HG03064 (cell line): ENCODE data around the gene RGS14.
A peak's percentile ranks its signal among the peaks of the same experiment; 100 is the strongest.
"Not testable (repeated sequence)": the region's sequence is repeated elsewhere in the genome, so short reads cannot be mapped to it uniquely, and the experiment has no call there.

Experiments
- ATAC-seq: cut with Tn5 transposase; IDR thresholded peaks from one replicate; pipeline ENCODE4 v1.9.1; 2021; ENCODE audit warnings: low read depth; ENCODE audit not compliant: unreplicated experiment

RGS14 gene

DNA sequence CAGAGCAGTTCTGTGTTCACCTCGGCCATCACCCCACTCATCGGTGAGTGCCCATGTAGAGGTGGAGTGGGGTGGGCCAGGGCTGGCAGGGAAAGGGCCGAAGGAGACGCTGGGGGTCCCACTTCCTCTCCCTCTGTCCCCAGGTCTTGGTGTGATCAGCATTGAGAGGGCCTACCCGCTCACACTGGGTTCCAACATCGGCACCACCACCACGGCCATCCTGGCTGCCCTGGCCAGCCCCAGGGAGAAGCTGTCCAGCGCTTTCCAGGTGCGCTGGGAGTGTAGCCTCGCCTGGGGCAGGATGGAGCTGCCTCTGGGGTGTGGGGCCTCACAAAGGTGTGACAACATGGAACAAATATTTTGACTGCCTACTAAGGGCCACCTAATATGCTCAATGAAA lies 39.1 kb downstream of the RGS14 start:
- ATAC-seq = no peak

DNA sequence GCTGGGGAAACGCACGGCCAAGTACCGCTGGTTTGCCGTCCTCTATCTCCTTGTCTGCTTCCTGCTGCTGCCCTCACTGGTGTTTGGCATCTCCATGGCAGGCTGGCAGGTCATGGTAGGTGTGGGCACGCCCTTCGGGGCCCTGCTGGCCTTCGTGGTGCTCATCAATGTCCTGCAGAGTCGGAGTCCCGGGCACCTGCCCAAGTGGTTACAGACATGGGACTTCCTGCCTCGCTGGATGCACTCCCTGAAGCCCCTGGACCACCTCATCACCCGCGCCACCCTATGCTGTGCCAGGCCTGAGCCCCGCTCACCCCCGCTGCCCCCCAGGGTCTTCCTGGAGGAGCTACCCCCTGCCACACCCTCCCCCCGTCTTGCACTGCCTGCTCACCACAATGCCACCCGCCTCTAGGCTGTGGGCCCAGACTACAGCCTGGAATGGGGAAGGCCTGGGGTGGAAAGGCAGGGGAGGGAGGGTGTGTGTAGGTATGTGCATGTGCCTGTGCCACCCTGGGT lies 40.2 kb downstream of the RGS14 start:
- no peak for ATAC-seq

GRCh38 chr5:177399997-177400868 lies 42.5 kb downstream of the RGS14 start, which contains the start of gene PFN3:
PFN3 (minus strand) TSS chr5:177400661; CDS start chr5:177400576, 85 bp downstream.
- no peak for ATAC-seq

DNA sequence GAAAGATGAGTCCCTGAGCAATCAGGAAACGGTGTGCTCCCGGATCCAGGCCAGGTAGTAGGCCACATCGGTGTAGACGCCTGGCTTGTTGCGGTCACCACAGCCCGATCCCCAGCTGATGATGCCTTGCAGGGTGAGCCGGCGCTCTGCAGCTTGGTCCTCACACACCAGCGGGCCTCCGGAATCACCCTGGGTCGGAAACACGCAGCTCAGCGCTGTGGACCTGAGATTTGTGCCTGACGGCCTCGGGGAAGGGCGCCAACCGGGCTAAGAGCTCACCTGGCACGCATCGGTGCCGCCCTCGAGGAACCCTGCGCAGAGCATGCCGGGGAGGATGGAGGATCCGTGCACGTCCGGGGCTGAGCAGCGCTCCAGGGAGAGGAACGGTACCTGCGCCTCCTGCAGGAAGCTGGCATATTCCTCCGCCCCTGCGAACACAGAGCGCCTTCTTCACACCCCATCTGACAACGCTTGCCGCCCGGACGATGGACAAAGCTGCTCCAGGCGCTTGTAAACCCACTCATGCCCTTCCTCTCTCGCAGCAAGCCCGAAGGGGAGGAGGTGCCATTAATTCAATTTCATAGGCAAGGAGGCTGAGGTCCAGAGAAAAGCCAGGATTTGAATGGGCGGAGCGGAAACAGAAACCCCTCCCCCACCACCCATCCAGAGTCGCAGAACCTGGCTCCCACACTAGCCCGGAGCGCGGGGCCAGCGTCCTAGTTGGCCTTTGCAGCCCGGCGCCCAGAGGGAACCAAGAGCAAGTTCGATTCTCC lies 44.7 kb downstream of the RGS14 start:
- ATAC-seq = no peak

DNA sequence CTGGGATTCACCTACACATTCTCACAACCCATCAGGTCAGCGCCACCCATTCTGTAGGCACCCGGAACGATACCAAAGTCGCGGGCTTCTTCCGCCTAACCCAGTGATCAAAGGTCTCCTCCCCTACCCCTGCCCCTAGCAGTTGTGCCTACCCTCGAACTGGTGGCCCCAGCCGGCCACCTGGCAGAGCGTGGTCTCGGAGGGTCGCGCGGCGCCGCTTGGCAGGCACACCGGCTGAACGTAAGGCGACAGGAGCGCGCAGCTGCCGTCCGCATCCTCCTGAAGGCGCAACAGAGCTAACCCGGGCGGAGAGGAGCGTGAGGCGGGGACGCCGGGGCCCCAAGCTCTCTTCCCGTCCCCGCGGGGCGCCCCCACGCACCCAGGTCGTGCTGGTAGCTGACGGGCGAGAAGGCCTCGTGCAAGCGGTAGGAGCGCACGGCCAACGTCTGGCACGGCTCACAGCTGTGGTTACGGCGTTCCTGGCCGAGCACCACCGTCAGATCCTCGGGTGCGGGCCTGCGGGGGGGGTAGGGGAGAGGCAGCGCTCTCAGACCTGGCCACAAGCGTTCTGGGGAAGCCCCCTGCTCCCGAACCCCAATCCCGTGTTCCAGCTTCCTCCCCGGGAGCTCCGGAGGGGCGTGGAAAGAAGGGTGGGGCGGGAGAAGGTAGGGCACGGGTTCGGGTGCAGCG lies 45.5 kb downstream of the RGS14 start:
- ATAC-seq = peak; percentile 5

DNA sequence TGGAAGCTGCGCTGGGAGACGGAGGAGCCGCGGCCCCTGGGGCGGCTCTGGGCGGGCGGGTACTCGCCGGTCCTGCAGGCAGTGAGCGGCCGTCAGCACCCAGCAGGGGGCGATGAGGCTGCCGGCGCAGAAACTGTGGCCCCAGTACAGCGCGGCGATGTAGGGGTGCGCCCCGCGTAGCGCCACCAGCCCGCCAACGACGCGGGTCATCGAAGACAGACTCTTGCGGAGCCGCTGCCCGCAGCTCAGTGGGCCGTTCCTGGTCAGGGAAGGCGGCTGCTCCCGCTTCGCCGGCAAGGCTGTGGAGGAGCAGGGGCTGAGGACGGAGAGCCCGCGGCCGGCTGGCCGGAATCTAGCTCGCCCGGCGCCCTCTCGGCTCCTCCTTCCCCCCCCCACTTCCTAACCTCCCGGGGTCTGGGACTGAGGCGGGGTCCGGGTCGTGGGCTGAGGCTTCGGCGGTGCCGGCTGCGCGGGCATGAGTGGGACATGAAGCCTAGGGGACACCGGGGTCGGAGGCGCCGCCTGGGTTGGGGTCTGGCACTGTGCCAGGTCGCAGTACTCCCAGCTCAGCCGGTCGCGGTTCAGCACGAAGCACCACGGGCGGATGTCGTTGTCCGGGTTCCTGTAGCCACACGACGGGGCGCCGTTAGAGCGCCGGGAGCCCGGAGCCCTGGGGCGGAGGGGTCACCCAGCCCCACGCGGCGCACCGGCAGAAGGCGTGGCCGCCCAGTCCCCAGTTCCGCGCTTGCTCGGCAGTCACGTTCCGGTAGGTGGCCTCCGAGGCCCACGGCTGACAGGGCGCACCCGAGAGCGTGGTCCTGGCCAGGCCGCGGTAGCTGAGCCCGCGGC lies 46.3 kb downstream of the RGS14 start:
- ATAC-seq = peak; percentile 66

- no peak for ATAC-seq
Observed at GRCh38 chr5:177404641-177405179, 47.0 kb downstream of the RGS14 start.

DNA sequence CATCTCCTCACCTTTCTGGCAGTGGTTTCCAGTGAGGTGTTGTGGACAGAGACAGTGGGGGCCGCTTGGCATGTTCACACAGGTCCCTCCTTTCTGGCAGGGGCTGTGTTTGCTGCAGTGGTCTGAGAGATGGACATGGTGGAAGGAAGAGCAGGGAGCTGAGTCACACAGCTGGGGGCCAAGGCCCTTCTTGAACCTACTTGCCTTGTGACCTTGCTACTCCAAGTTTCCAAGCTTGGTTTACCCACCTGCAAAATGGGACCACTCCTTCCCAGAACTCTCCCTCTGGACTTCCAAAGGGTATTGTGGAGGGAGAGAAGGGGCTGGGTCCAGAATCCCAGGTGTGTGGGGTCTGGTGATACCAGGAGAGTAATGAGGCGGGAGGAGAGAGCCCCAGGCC lies 47.6 kb downstream of the RGS14 start:
- ATAC-seq = no peak

- no peak for ATAC-seq
Observed at GRCh38 chr5:177405805-177406204, 48.1 kb downstream of the RGS14 start.

DNA sequence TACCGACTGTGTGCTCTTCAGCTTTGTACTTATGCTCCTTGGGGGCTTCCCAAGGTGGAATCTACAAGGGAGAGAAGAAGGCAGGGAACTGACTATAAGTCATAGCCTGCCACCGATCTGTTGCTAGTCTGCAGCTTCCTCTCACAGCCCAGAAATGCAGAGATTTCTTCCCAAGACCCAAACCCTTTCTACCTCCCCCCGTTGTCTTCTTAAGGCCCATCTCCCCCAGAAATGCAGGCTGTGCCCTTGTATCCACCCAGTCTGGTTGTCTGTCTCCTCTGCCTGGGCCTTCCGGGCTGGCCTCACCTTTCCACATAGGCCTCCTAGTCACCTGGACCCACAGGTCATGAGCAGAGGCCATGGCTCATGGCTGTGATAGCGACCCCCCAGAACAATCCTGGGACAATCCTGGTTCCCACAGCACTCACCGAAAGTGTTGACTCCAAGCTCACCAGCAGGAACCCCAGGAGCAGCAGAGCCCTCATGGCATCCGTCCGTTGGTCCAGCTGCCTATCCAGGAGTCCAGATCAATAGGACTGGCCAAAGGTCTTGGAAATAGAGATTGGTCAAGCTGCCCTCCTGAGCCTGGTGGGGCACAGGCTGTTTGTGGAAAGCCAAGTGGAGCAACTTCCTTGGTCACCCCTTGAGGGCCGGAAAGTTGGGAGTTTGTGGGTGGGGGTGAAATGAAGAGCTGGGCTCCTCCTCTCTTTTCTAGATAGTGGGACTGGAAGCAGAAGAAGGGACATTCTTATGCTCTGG lies 51.5 kb downstream of the RGS14 start, which contains the start of gene F12:
Gene F12, minus strand, starts transcription at position 522 of the 759 bp plus-strand sequence. Its CDS starts 37 bp downstream, at position 485.
- no peak for ATAC-seq

DNA sequence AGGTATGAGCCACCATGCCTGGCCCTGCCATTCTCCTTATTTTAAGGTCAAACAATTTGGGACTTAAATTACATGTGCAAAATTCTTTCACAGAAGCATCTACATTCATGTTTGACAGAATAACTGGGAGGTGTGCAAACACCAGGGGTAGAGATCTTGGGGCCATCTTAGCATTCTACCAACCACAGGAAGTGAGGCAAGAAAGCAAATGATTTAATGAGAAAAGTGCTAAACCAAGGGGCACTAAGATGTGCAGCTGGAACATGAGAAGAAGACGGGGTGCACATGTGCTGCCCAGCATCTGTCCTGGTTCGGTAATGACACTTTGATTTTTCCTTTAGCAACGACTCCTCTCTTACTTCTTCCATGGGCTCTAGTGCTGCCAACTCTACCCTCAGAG lies 52.9 kb downstream of the RGS14 start:
- ATAC-seq = no peak

DNA sequence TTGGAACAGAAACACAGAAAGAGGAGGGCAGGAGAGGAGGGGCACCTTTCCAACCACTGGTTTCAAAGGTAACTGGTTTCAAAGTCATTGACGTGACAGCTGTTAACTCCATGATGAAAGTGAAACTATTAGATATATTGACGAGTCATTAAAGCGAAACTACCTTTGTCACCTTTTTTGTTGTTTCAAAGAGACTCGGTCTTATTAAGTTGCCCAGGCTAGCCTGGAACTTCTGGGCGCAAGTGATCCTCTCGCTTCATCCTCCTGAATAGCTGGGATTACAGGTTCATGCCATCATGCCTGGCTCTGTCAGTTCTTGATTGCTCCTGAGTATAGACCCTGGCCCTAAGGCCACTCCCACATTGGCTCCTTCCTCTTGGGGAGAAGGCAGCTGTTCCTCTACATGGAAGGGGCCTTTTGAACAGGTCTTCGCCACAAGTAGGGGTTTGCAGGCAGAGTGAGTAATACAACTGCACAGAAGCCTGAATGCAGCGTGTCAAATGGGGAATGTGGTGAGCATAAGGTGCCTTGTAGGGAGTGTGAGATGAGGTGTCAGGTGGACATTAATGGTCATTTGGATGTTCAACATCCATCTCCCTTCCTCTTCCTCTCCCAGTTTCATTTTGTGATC lies 55.0 kb downstream of the RGS14 start:
- ATAC-seq = peak; percentile 66

- no peak for ATAC-seq
Observed at GRCh38 chr5:177414481-177414880, 56.8 kb downstream of the RGS14 start.

- not testable (repeated sequence) for ATAC-seq
Observed at GRCh38 chr5:177417081-177417480, 59.4 kb downstream of the RGS14 start.

- ATAC-seq = no peak
Observed at GRCh38 chr5:177419046-177419445, 61.3 kb downstream of the RGS14 start.

DNA sequence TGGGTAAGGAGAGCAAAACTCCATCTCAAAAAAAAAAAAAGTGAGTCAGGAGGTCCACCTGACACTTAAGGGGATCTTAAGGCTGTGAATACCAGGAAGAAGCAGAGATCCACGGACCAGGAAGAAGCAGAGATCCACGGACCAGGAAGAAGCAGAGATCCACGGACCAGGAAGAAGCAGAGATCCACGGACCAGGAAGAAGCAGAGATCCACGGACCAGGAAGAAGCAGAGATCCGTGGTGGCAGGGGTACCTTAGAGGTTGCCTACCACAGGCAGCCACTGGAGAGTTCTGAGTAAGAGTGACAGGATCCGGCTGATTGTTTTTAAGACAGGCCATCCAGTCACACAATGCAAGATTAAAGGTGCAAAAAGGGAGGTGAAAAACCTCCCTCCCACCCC lies 62.7 kb downstream of the RGS14 start:
- ATAC-seq = not testable (repeated sequence)

GRCh38 chr5:177421062-177421798 lies 63.5 kb downstream of the RGS14 start:
- ATAC-seq = no peak
